K562 (cell line): ENCODE measurements around the gene CSE1L. TPM values are rescaled to one million over a fixed set of nuclear protein-coding genes. Genes with fewer than 3 reads are reported as not detected.

ENCODE experiments used
- ATAC-seq: fragments of 200-7000 bp; cut with Tn5 transposase; 3 replicates; pipeline ENCODE4 v1.9.1; 2020; ENCODE audit warnings: moderate library complexity
- BruUV-seq: library from RNA; stranded (reverse); fragments of 400-500 nt; replicated peaks from 2 replicates; lab custom pipeline; 2021; lab: Mats Ljungman, UMichigan
- CTCF ChIA-PET: fragments of 300-600 bp; formaldehyde crosslinking; extraction: SDS; loops from one replicate; lab custom pipeline; 2021; ENCODE audit warnings: low intra/inter-chr PET ratio; lab: Yijun Ruan, JAX
- POLR2A ChIA-PET: fragments of 300-600, 350-650 bp; sonication (Branson Sonifier 250); formaldehyde crosslinking; extraction: SDS; loops from one replicate; lab custom pipeline; 2021; ENCODE audit warnings: antibody characterized with exemption, inconsistent platforms; lab: Yijun Ruan, JAX
- DNase-seq, 4 experiments: peaks; one replicate each; pipeline versions ENCODE4 v3.0.0 to v3.0.0-alpha.2; 2011 to 2018; ENCODE audit warnings: low spot score in 3 of 4, mixed read lengths in 3 of 4; ENCODE audit errors: extremely low read depth in 1 of 4
- FAIRE-seq: peaks from 2 replicates; lab custom pipeline; 2011; peaks lifted over from hg19 to GRCh38; lab: Jason Lieb, UNC
- H2AFZ ChIP-seq: 2 replicates; pipeline ENCODE4 v1.6.0; 2011; ENCODE audit warnings: low read depth, low read length, control low read depth, inconsistent platforms
- H3K27ac ChIP-seq: fragments of 200-600 bp; 3 replicates; pipeline ENCODE4 v1.8.0; 2011; ENCODE audit warnings: low read depth, mild to moderate bottlenecking, control low read depth, inconsistent platforms, low read length, moderate library complexity, mixed read lengths; ENCODE audit errors: extremely low read depth
- H3K27me3 ChIP-seq, 2 experiments: fragments of 300-600 bp in 1 of 2; 2 replicates in 1 of 2; 3 replicates in 1 of 2; pipeline versions ENCODE4 v1.6.0 to v1.8.0; 2011; ENCODE audit warnings: inconsistent platforms in 2 of 2, low read length in 2 of 2, mild to moderate bottlenecking in 1 of 2, mixed read lengths in 1 of 2, moderate library complexity in 1 of 2; ENCODE audit not compliant: control insufficient read depth in 2 of 2, insufficient read depth in 2 of 2
- H3K36me3 ChIP-seq: fragments of 300-600 bp; 3 replicates; pipeline ENCODE4 v1.8.0; 2011; ENCODE audit warnings: mild to moderate bottlenecking, low read length, inconsistent platforms; ENCODE audit not compliant: control insufficient read depth, insufficient read depth
- H3K4me1 ChIP-seq, 2 experiments: fragments of 200-600 bp in 1 of 2; replicated peaks in 1 of 2; 2 replicates in 1 of 2; 3 replicates in 1 of 2; pipeline versions ENCODE4 v1.5.1 to v1.8.0; 2011; ENCODE audit warnings: inconsistent platforms in 2 of 2, low read length in 2 of 2, mild to moderate bottlenecking in 1 of 2, mixed read lengths in 1 of 2, moderate library complexity in 1 of 2; ENCODE audit not compliant: control insufficient read depth in 2 of 2, insufficient read depth in 2 of 2
- H3K4me2 ChIP-seq: 2 replicates; pipeline ENCODE4 v1.6.1; 2011; ENCODE audit warnings: low read length, control low read depth, inconsistent platforms, mixed read lengths; ENCODE audit not compliant: insufficient read depth
- H3K4me3 ChIP-seq: fragments of 200-600 bp; sonication (generic), shearing (Covaris generic); 2 replicates; pipeline ENCODE4 v1.5.1; 2016; ENCODE audit warnings: control low read depth, inconsistent platforms
- H3K79me2 ChIP-seq: fragments of 200-600 bp; 3 replicates; pipeline ENCODE4 v1.8.0; 2011; ENCODE audit warnings: low read length, inconsistent platforms; ENCODE audit not compliant: control insufficient read depth, insufficient read depth
- H3K9ac ChIP-seq, 2 experiments: 2 replicates each; pipeline versions ENCODE4 v1.6.0 to v1.6.1; 2011; ENCODE audit warnings: low read depth in 2 of 2, low read length in 2 of 2, control low read depth in 1 of 2, inconsistent platforms in 1 of 2, mild to moderate bottlenecking in 1 of 2, mixed read lengths in 1 of 2; ENCODE audit not compliant: insufficient read depth in 1 of 2
- H3K9me1 ChIP-seq: one replicate; pipeline ENCODE4 v1.6.0; 2011; ENCODE audit warnings: inconsistent platforms, mild to moderate bottlenecking, low read length, moderate library complexity; ENCODE audit not compliant: control insufficient read depth, insufficient read depth
- H3K9me3 ChIP-seq: replicated peaks from 2 replicates; pipeline ENCODE4 v1.5.1; 2011; ENCODE audit warnings: low read depth, low read length, inconsistent platforms; ENCODE audit not compliant: control insufficient read depth, insufficient read depth
- H4K20me1 ChIP-seq: replicated peaks from 2 replicates; pipeline ENCODE4 v1.6.1; 2011; ENCODE audit warnings: low read length, inconsistent platforms, mixed read lengths; ENCODE audit not compliant: control insufficient read depth, insufficient read depth
- FUS ChIP-seq: fragments of 200-400 bp; formaldehyde crosslinking; optimal IDR thresholded peaks from 2 replicates; pipeline ENCODE3; 2017; ENCODE audit warnings: low read depth, low read length
- POLR2H ChIP-seq: IDR thresholded peaks from 2 replicates; pipeline ENCODE4 v1.6.1; 2016; ENCODE audit warnings: missing genetic modification characterization, low read depth, mild to moderate bottlenecking, control low read depth, missing compliant biosample characterization, moderate library complexity
- RBM25 ChIP-seq: fragments of 200-400 bp; formaldehyde crosslinking; IDR thresholded peaks from 2 replicates; pipeline ENCODE4 v1.6.1; 2018; ENCODE audit warnings: low read length, low read depth, moderate library complexity; ENCODE audit not compliant: severe bottlenecking
- TARDBP ChIP-seq: fragments of 450-650 bp; IDR thresholded peaks from 2 replicates; pipeline ENCODE4 v1.6.1; 2016
- ZBTB1 ChIP-seq: sonication (generic); formaldehyde crosslinking; IDR thresholded peaks from 2 replicates; pipeline ENCODE4 v1.8.1; 2023; ENCODE audit warnings: missing genetic modification reagents, low read depth, mild to moderate bottlenecking, borderline replicate concordance
- ZNF121 ChIP-seq: sonication (generic); formaldehyde crosslinking; conservative IDR thresholded peaks from 2 replicates; pipeline ENCODE4 v1.8.0; 2022; ENCODE audit warnings: missing genetic modification reagents
- WGBS: fragments of 100-300 bp; shearing (Covaris generic); methylation state at CpG from one replicate; pipeline ENCODE4 v1.1.6; 2016; ENCODE audit warnings: low coverage, mixed read lengths; ENCODE audit not compliant: insufficient coverage; ENCODE audit errors: missing lambda C conversion rate; 5-methylcytosine and 5-hydroxymethylcytosine counted together
- in situ Hi-C: fragments of 300-500 bp; cut with MboI; formaldehyde crosslinking; loops from 4 replicates; pipeline ENCODE4 v1.15.0; 2018; ENCODE audit warnings: inconsistent platforms, mixed read lengths
- intact Hi-C: fragments of 100-400 bp; cut with micrococcal nuclease; formaldehyde crosslinking; loops from 2 replicates; pipeline ENCODE4 v1.14.2; 2022
- polyA plus RNA-seq, 8 experiments: library from polyadenylated mRNA; depleted of rRNA in 4 of 8; stranded (reverse) in 5 of 8; unstranded in 3 of 8; fragments of >200 nt; fragmentation: Nextera tagmentation in 2 of 8; fragmentation: Illumina TruSeq in 1 of 8; extraction: Ambion mirVana in 2 of 8; extraction: Trizol in 1 of 8; gene quantifications; 2 replicates each; pipeline versions ENCODE4 v1.2.1 to v1.2.3, GENCODE V29; 2011 to 2014; ENCODE audit warnings: inconsistent platforms in 1 of 8, missing spikeins in 1 of 8
- total RNA-seq, 7 experiments: library from RNA; depleted of rRNA in 6 of 7; stranded (reverse); fragments of >200 nt in 6 of 7; fragmentation: Illumina TruSeq in 2 of 7; extraction: Trizol in 2 of 7; gene quantifications; 2 replicates each; pipeline versions ENCODE4 v1.2.1 to v1.2.3, GENCODE V29; 2011 to 2021; ENCODE audit warnings: low replicate concordance in 1 of 7

Gene CSE1L
- total and polyA plus RNA-seq, 9 of the 15 experiments (the other 6 are each of a cell fraction or from before 2014, with no cell fraction given): 138 to 280 (median 209) TPM

GRCh38 chr20:49138431-49138830 lies 92.3 kb downstream of the CSE1L start:
- BruUV-seq: no TSS peak
- DNase-seq (no peak), ATAC-seq (no peak), FAIRE-seq (no peak)
- 0 out of 3 replicates have a peak, but pooled peaks cover 4% of the 10 kb centered on the region for H3K79me2 ChIP-seq
- H3K4me2 ChIP-seq: no peak overlapping the region
- peaks cover 3 to 6% of the 10 kb centered on the region in 2 experiments; a peak in 2 of 5 replicates for H3K4me1 ChIP-seq
- H2AFZ ChIP-seq: no peak overlapping the region
- H3K9me1 ChIP-seq: no peaks in the 10 kb centered on the region
- ChIA-PET CTCF (no interaction called here), POLR2A (interaction anchor here (0.6 to 1.0 kb wide), 2 partner anchors 12 to 85 kb away, joined by 3 read pairs; no protein-coding TSS in a partner anchor)
- no peaks in the 10 kb centered on the region for H3K9me3 ChIP-seq
- no peak overlapping the region for H3K27ac ChIP-seq
- in situ Hi-C loops (no loop called here), intact Hi-C loops (no loop called here)
- TF ChIP-seq ZBTB1: no peak
- peak; percentile 70 for TF ChIP-seq ZNF121 (CRISPR knock-in tag)
- TF ChIP-seq RBM25: peak; percentile 4
- TF ChIP-seq, all 486 proteins: peak for 2
- Histone ChIP-seq H3K4me3 (no peak overlapping the region), H3K27me3 (no peaks in the 10 kb centered on the region), H3K9ac (no peak overlapping the region), H4K20me1 (no peaks in the 10 kb centered on the region), H3K36me3 (peaks cover 45% of the 10 kb centered on the region; the same call in 2 of the 3 replicates)

GRCh38 chr20:49140411-49140810 lies 94.3 kb downstream of the CSE1L start:
- Histone ChIP-seq H3K4me1 (peaks cover 3 to 6% of the 10 kb centered on the region in 2 experiments; a peak in 2 of 5 replicates), H3K9ac (no peak overlapping the region), H3K36me3 (peaks cover 45% of the 10 kb centered on the region), H3K4me3 (no peak overlapping the region), H3K9me3 (no peaks in the 10 kb centered on the region), H3K79me2 (peaks cover 13% of the 10 kb centered on the region; the same call in 1 of the 3 replicates), H4K20me1 (no peaks in the 10 kb centered on the region), H3K27ac (no peak overlapping the region), H3K27me3 (no peaks in the 10 kb centered on the region), H3K4me2 (no peak overlapping the region), H3K9me1 (no peaks in the 10 kb centered on the region), H2AFZ (no peak overlapping the region)
- WGBS: 74% methylated on average over 2 of the region's 2 CpGs
- no peak for FAIRE-seq
- TF ChIP-seq TARDBP (no peak), FUS (no peak), POLR2H (0 out of 2 replicates have a peak, but pooled peaks have one; percentile 21)
- intact Hi-C loops (no loop called here), in situ Hi-C loops (no loop called here)
- CTCF ChIA-PET: no interaction called here
- ATAC-seq: no peak
- DNase-seq: no peak
- no TSS peak for BruUV-seq
- POLR2A ChIA-PET: interaction anchor here (0.6 kb wide), 1 partner anchor 46 kb away, joined by 4 read pairs; no protein-coding TSS in a partner anchor
